Heart right ventricle (tissue), 16 donors: ENCODE results near the gene GPR146. TPM values are rescaled to one million over a fixed set of nuclear protein-coding genes. Genes with fewer than 3 reads are reported as not detected.

Source experiments
- ATAC-seq, 8 donors: fragments of 200-7000 bp; cut with Tn5 transposase; one replicate each; pipeline ENCODE4 v1.9.1; 2020; ENCODE audit warnings: mild to moderate bottlenecking in 8 of 8, moderate library complexity in 8 of 8, moderate number of reproducible peaks in 1 of 8
- DNase-seq, 2 donors: peaks; one replicate each; pipeline ENCODE4 v3.0.0-alpha.2; 2020
- H3K27ac ChIP-seq, 10 donors: fragments of 200-600 bp; sonication (generic) in 2 of 10; one replicate each; pipeline versions ENCODE4 v1.5.0 to v1.8.0; 2020 to 2022; ENCODE audit warnings: mild to moderate bottlenecking in 3 of 10
- H3K27me3 ChIP-seq, 7 donors: fragments of 200-600 bp; one replicate each; pipeline ENCODE4 v1.8.0; 2021 to 2022; ENCODE audit warnings: mild to moderate bottlenecking in 2 of 7
- H3K36me3 ChIP-seq, 9 donors: fragments of 200-600 bp; sonication (generic) in 1 of 9; one replicate each; pipeline versions ENCODE4 v1.5.0 to v1.8.0; 2020 to 2022; ENCODE audit warnings: mild to moderate bottlenecking in 2 of 9
- H3K4me1 ChIP-seq, 9 donors: fragments of 200-600 bp; sonication (generic) in 1 of 9; one replicate each; pipeline versions ENCODE4 v1.5.0 to v1.8.0; 2020 to 2022; ENCODE audit warnings: mild to moderate bottlenecking in 4 of 9
- H3K4me3 ChIP-seq, 10 donors: fragments of 200-600 bp; sonication (generic) in 2 of 10; one replicate each; pipeline versions ENCODE4 v1.5.0 to v1.8.0; 2020 to 2022; ENCODE audit warnings: mild to moderate bottlenecking in 7 of 10, moderate library complexity in 2 of 10
- H3K9me3 ChIP-seq, 11 donors: fragments of 200-600 bp in 10 of 11; sonication (generic) in 2 of 11; one replicate each; pipeline versions ENCODE4 v1.5.0 to v1.8.0; 2013 to 2022; ENCODE audit warnings: mild to moderate bottlenecking in 2 of 11, control low read depth in 1 of 11, moderate library complexity in 1 of 11
- CTCF ChIP-seq, 9 donors: fragments of 200-600 bp; sonication (generic) in 2 of 9; IDR thresholded peaks; one replicate each; pipeline versions ENCODE4 v1.5.0 to v1.8.0; 2021 to 2022; ENCODE audit warnings: antibody characterized with exemption in 9 of 9, mild to moderate bottlenecking in 5 of 9, moderate library complexity in 1 of 9
- WGBS, 2 donors: extraction: QIAGEN DNeasy Blood & Tissue Kit; methylation state at CpG; one replicate each; pipeline ENCODE4 v1.1.7; 2013; ENCODE audit warnings: inconsistent platforms in 1 of 2; 5-methylcytosine and 5-hydroxymethylcytosine counted together
- intact Hi-C, 10 donors: fragments of 100-400 bp; cut with DNase I; formaldehyde crosslinking; loops; one replicate each; pipeline versions ENCODE4 v1.11.1 to v1.14.2; 2022
- polyA plus RNA-seq, 2 donors: library from polyadenylated mRNA; stranded (reverse); fragments of 200-250 nt; gene quantifications; one replicate each; pipeline ENCODE4 v1.2.3, GENCODE V29; 2013
- total RNA-seq, 10 donors: library from RNA; stranded (reverse); fragmentation: NEBNext Ultra II Directional in 3 of 10; extraction: Animal tissue kit (Norgen Biotek cat#: 25700) in 3 of 10; gene quantifications; one replicate each; pipeline versions ENCODE4 v1.2.1 to v1.2.4, GENCODE V29; 2021 to 2023
- donor health status: Arrhythmogenic right ventricular cardiomyopathy.
- donor health status: ischemic (EF 13 %, LVEDD 7.1; RV severe dilation, severe dysfunction).
- donor health status: healthy with polysubstance abuse.
- donor health status: DM: no; HTN: yes; CAD: no.
- donor health status: DM: no; HTN: no; CAD: no.
- donor health status: ischemic (EF 25% LVEDD 6.9; RV normal size, moderate dysfunction).
- donor health status: ischemic (EF 25% LVEDD 5.7; RV mildly dilated, moderate dysfunction).
- donor health status: healthy.
- donor health status: DM: yes; HTN: yes; CAD: no.
- donor health status: Ischemic cardiomyopathy.
- donor health status: ischemic (EF 35%, LVEDD 5.7; RV mildly dilated, moderate dysfunction).
- donor health status: nonischemic (EF 11% LVEDD 7.7; RV severe dilation, severe dysfunction).
- donor health status: DM: yes; HTN: yes; CAD: no.
- donor health status: PGD.
- donor health status: ischemic (EF 29% LVEDD 5.4; RV normal size, mild dysfunction).
- donor health status: nonischemic (EF 23%, LVEDD 6.1; RV moderate dilation, normal function).

The GPR146 gene
- total and polyA plus RNA-seq, 12 donors: 13.3 to 34.5 (median 22.7) TPM

- DNase-seq: no peak
- H3K27ac ChIP-seq: no peak overlapping the region
- no peak for TF ChIP-seq CTCF (IDR thresholded peaks at IDR 0.05)
- H3K9me3 ChIP-seq: no peaks in the 10 kb centered on the region
- peaks cover 0 to 18% (median 11%) of the 10 kb centered on the region in 9 donors for H3K4me1 ChIP-seq
- peaks cover 0 to 44% (median 12%) of the 10 kb centered on the region in 9 donors for H3K36me3 ChIP-seq
- no peak for ATAC-seq
- no peaks in the 10 kb centered on the region for H3K27me3 ChIP-seq
- H3K4me3 ChIP-seq: no peak overlapping the region
- 87 to 91% methylated on average over 38 of the region's 38 CpGs for WGBS, 2 donors
- intact Hi-C loops: loop anchor here in 8 of 10 donors (2.0 to 10.0 kb wide), 5 partner anchors 69 to 179 kb away; partner anchors contain the start of gene ZFAND2A (in 1 of the 8)
Measured at GRCh38 chr7:996079-996872, 48.1 kb upstream of the GPR146 start.

- TF ChIP-seq CTCF (IDR thresholded peaks at IDR 0.05): no peak
- no peak for ATAC-seq
- Histone ChIP-seq H3K27me3 (no peaks in the 10 kb centered on the region), H3K4me1 (peaks cover 0 to 12% (median 9%) of the 10 kb centered on the region in 9 donors), H3K36me3 (peaks cover 0 to 44% (median 12%) of the 10 kb centered on the region in 9 donors), H3K4me3 (no peak overlapping the region), H3K27ac (no peak overlapping the region), H3K9me3 (no peaks in the 10 kb centered on the region)
- intact Hi-C loops: loop anchor here in 8 of 10 donors (2.0 to 10.0 kb wide), 5 partner anchors 67 to 177 kb away; partner anchors contain the start of gene ZFAND2A (in 1 of the 8)
- 80 to 87% methylated on average over 45 of the region's 45 CpGs for WGBS, 2 donors
- no peak for DNase-seq
Measured at GRCh38 chr7:997404-998395, 46.6 kb upstream of the GPR146 start.

GRCh38 chr7:999149-999879 is 45.0 kb upstream of the GPR146 start:
- DNase-seq: no peak
- Histone ChIP-seq H3K36me3 (peaks cover 0 to 49% (median 12%) of the 10 kb centered on the region in 9 donors), H3K4me1 (no peaks in the 10 kb centered on the region), H3K27me3 (no peaks in the 10 kb centered on the region), H3K9me3 (no peaks in the 10 kb centered on the region), H3K27ac (no peak overlapping the region), H3K4me3 (no peak overlapping the region)
- 87 to 94% methylated on average over 28 of the region's 28 CpGs for WGBS, 2 donors
- no peak for ATAC-seq
- intact Hi-C loops: loop anchor here in 8 of 10 donors (10.0 kb wide), 4 partner anchors 135 to 175 kb away; partner anchors contain the start of gene ZFAND2A (in 1 of the 8)
- TF ChIP-seq CTCF (IDR thresholded peaks at IDR 0.05): no peak
